HFFc6 (cell line): Measurements from ENCODE around the gene GHRL. TPM values are rescaled to one million over a fixed set of nuclear protein-coding genes. Genes with fewer than 3 reads are reported as not detected.

Experiments used
- DNase-seq: peaks from one replicate; pipeline ENCODE4 v3.0.0-alpha.2; 2018
- H3K27ac Mint-ChIP-seq: 2 replicates; pipeline ENCODE4 v1.8.0; 2020; ENCODE audit warnings: mild to moderate bottlenecking, mixed read lengths
- H3K27me3 Mint-ChIP-seq: 2 replicates; pipeline ENCODE4 v1.8.0; 2021; ENCODE audit warnings: mild to moderate bottlenecking, moderate library complexity, mixed read lengths; ENCODE audit not compliant: insufficient read depth
- H3K36me3 Mint-ChIP-seq: 2 replicates; pipeline ENCODE4 v1.8.0; 2021; ENCODE audit warnings: low read depth, mixed read lengths
- H3K4me1 Mint-ChIP-seq: 2 replicates; pipeline ENCODE4 v1.8.0; 2020; ENCODE audit warnings: low read depth, mixed read lengths
- H3K4me3 Mint-ChIP-seq: 2 replicates; pipeline ENCODE4 v1.8.0; 2020; ENCODE audit warnings: mild to moderate bottlenecking, moderate library complexity, mixed read lengths
- H3K9me3 Mint-ChIP-seq: 2 replicates; pipeline ENCODE4 v1.8.0; 2020; ENCODE audit warnings: mild to moderate bottlenecking, mixed read lengths
- total RNA-seq, 6 experiments: library from RNA; stranded (reverse); fragmentation: NEBNext Ultra II Directional; extraction: Animal tissue kit (Norgen Biotek cat#: 25700); gene quantifications; 2 replicates in 1 of 6; 3 replicates in 5 of 6; pipeline ENCODE4 v1.2.3, GENCODE V29; 2021
- TF ChIP-seq, protein P1 (sequence below): fragments of 200-600 bp; sonication (generic); IDR thresholded peaks from 2 replicates; pipeline ENCODE4 v1.5.0; 2021; ENCODE audit warnings: antibody characterized with exemption, mild to moderate bottlenecking

Gene GHRL
- total RNA-seq, 6 experiments from 2014 or later, result 0.21 to 0.41 TPM; not detected in 4

DNA sequence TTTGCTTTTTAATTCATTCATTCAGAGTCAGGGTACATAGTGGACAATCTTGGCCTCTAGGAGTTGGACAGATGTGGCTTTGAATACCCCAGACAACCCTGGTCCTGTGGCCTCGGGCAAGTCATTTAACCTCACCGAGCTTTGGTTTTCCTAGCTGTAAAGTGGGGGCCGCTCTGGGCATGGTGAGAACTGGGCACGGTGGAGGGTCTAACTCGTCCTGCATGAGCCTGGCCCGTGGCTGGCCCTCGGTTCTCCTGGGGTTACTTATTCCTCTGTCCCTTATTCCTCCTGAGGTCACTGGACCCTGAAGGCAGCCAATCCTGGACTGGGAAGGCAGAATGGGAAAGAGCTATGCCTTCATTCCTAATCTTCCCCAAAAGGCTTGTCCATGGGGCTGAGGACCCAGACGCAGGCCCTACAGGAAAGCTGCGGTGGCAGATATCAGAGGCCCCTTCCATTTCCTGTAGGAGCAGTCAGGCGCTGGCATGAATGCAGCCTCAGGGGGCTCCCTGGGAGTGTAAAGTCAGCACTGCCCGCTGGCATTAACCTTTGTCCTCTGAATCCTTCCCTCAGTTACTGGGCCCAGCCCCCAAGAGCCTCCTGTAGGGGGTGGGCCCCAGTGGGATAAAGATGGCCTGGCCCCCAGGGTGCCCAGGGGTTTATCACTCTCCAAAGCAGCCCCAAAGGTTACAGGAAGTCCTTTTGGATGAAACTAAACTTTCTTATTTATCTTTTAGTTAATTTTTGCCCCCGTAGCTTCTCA, 46.0 kb upstream of the GHRL start:
- no peaks in the 10 kb centered on the region for H3K36me3 Mint-ChIP-seq
- peaks cover 24% of the 10 kb centered on the region for H3K27me3 Mint-ChIP-seq
- DNase-seq, result no peak
- TF ChIP-seq, protein P1, sequence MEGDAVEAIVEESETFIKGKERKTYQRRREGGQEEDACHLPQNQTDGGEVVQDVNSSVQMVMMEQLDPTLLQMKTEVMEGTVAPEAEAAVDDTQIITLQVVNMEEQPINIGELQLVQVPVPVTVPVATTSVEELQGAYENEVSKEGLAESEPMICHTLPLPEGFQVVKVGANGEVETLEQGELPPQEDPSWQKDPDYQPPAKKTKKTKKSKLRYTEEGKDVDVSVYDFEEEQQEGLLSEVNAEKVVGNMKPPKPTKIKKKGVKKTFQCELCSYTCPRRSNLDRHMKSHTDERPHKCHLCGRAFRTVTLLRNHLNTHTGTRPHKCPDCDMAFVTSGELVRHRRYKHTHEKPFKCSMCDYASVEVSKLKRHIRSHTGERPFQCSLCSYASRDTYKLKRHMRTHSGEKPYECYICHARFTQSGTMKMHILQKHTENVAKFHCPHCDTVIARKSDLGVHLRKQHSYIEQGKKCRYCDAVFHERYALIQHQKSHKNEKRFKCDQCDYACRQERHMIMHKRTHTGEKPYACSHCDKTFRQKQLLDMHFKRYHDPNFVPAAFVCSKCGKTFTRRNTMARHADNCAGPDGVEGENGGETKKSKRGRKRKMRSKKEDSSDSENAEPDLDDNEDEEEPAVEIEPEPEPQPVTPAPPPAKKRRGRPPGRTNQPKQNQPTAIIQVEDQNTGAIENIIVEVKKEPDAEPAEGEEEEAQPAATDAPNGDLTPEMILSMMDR, result no peak
- no peaks in the 10 kb centered on the region for H3K9me3 Mint-ChIP-seq
- peaks cover 12% of the 10 kb centered on the region; the same call in 1 of the 2 replicates for H3K4me1 Mint-ChIP-seq
- no peak overlapping the region for H3K4me3 Mint-ChIP-seq
- no peak overlapping the region for H3K27ac Mint-ChIP-seq

DNA sequence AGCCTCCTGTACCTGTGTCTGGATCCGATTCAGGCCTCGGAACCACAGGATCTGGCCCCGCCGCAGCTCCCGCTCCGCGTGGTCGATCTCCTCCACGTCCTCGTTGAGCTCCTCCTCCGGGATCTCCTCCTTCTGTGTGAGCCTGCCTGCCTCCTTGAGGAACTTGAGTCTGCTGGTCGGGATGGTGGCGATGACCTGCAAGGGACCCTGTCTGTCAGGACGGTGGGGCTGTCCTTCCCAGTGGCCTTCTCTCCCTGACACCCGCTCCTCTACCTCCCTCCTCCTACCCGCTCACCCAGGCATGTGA, 45.4 kb upstream of the GHRL start:
- no peaks in the 10 kb centered on the region for H3K36me3 Mint-ChIP-seq
- H3K9me3 Mint-ChIP-seq, result no peaks in the 10 kb centered on the region
- peaks cover 14% of the 10 kb centered on the region; the same call in 1 of the 2 replicates for H3K4me1 Mint-ChIP-seq
- TF ChIP-seq, protein P1, result no peak
- DNase-seq, result no peak
- H3K4me3 Mint-ChIP-seq, result no peak overlapping the region
- H3K27me3 Mint-ChIP-seq, result peaks cover 24% of the 10 kb centered on the region
- H3K27ac Mint-ChIP-seq, result no peak overlapping the region

DNA sequence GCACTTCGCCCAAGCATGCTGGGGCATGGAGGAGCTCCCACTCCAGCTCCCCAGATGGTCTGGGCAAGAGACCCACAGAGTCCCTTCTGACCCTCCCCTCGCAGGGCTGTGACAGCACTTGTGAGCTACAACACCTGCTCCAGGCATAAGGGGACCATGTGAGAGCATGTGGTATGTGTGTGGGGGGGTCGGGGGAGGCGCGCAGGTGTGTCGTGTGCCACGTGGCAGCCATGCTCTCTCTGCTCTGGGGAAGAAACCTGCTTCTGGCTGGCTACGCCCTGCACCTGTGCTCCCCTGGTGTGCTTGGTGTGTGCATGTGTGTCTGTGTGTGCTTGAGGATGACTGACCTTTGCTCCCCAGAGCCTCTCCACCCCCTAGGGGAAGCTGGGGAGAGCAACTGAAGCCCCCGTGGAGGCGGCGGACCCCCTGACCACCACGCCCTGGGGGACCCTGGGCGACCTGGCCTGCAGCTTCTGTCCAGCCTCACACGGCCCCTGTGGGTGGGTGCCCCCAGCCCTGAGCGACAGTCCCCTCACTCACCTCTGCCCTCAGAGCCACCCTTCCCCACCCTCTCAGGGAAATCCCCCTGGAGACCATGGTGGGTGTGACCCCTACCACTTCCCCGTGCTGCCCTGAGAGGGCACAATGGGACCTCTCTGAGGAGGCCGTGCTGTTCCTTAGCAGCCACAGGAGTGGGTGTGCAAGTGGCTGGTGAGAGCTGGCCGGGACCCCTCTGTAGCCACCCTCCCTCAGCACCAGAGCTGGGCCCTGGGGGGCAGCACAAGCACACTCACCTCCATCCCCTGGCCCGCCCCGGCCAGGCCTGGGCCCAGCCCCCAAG, 44.8 kb upstream of the GHRL start:
- Mint-ChIP-seq H3K4me1 (peaks cover 14% of the 10 kb centered on the region; the same call in 1 of the 2 replicates), H3K4me3 (no peak overlapping the region), H3K27ac (no peak overlapping the region), H3K9me3 (no peaks in the 10 kb centered on the region), H3K36me3 (no peaks in the 10 kb centered on the region), H3K27me3 (peaks cover 29% of the 10 kb centered on the region)
- no peak for DNase-seq
- TF ChIP-seq, protein P1, result no peak

DNA sequence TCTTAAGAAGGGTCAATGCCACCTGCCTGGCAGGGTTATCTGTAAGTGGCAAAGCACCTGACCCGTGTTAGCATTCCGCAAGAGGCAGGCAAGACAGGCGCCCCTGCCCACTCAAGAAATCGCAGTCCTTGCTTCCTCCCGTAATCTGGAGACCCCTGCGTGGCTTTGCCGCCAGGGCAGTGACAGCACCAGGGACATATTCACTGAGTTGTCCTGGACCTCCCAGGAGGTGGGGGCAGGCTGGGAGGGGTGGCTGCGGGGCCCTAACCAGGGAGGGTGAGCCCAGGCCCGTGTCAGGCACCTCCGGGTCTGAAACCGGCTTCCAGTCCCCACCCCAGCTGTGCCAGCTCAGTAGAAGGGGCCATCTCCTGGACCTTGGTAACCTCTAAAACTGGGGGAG, 44.0 kb upstream of the GHRL start:
- Mint-ChIP-seq H3K9me3 (no peaks in the 10 kb centered on the region), H3K4me1 (peaks cover 14% of the 10 kb centered on the region; the same call in 1 of the 2 replicates), H3K27me3 (peaks cover 32% of the 10 kb centered on the region), H3K36me3 (no peaks in the 10 kb centered on the region), H3K27ac (no peak overlapping the region), H3K4me3 (no peak overlapping the region)
- TF ChIP-seq, protein P1, result no peak
- no peak for DNase-seq

DNA sequence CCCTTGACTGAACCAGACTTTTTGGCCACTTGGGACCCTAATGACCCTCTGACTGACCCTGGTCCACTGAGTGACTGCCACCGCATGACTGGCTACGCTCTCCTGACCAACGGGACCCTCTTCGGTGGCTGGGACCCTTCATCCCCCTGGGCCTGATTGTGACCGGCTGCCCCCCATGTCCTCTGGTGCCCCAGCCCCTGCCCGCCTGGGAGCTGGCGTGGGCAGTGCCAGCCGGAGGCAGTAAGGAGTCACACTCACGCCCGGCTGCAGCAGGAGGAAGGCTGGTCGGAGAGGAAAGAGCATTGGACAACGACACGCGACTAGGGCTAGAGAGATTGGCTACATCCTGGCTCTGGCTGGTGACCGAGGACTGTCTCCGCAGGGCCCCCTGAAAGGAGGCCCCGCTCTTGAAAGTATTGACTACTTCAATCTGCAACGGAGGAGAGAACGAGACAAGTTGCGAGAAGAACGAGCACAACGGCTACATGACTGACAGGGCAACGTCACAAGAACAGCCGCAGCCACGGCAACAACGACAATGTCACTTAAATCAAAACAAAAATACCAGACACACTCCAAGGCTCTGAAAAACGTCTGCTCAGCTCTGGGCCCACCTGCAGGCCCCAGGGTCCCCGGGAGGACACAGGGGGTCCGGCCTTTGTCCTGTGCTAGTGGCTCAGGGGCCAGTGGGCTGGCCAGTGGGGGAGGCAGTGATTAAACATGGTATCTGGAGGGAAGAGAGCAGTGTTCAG, 43.3 kb upstream of the GHRL start:
- TF ChIP-seq, protein P1, result no peak
- Mint-ChIP-seq H3K9me3 (no peaks in the 10 kb centered on the region), H3K4me1 (peaks cover 14% of the 10 kb centered on the region; the same call in 1 of the 2 replicates), H3K36me3 (no peaks in the 10 kb centered on the region), H3K27me3 (peaks cover 35% of the 10 kb centered on the region), H3K27ac (no peak overlapping the region), H3K4me3 (no peak overlapping the region)
- no peak for DNase-seq
